Endothelial cell of umbilical vein (primary cell): ENCODE results near the gene TCERG1L. TPM values are rescaled to one million over a fixed set of nuclear protein-coding genes. Genes with fewer than 3 reads are reported as not detected.

ENCODE experiments used
- BruUV-seq: library from RNA; stranded (reverse); fragments of 400-500 nt; replicated peaks from 2 replicates; lab custom pipeline; 2021; lab: Mats Ljungman, UMichigan
- CTCF ChIA-PET: fragments of 300-600, 350-600 bp; sonication (Branson Sonifier 250); formaldehyde crosslinking; loops from one replicate; lab custom pipeline; 2021; ENCODE audit warnings: antibody characterized with exemption, inconsistent platforms; lab: Charles Lee
- POLR2A ChIA-PET: fragments of 300-600, 350-600 bp; sonication (Branson Sonifier 250); formaldehyde crosslinking; loops from one replicate; lab custom pipeline; 2021; ENCODE audit warnings: antibody characterized with exemption, inconsistent platforms; lab: Charles Lee
- DNase-seq: peaks from one replicate; pipeline ENCODE4 v3.0.0-alpha.2; 2011; ENCODE audit warnings: low read depth, low spot score
- FAIRE-seq: peaks from 2 replicates; lab custom pipeline; 2011; peaks lifted over from hg19 to GRCh38; lab: Jason Lieb, UNC
- H2AFZ ChIP-seq: 2 replicates; pipeline ENCODE4 v1.6.0; 2012; ENCODE audit warnings: low read depth, low read length, control low read depth, inconsistent platforms
- H3K27ac ChIP-seq: 2 replicates; pipeline ENCODE4 v1.5.1; 2011; ENCODE audit warnings: low read depth, mild to moderate bottlenecking, control low read depth, low read length, moderate library complexity; ENCODE audit not compliant: insufficient read depth
- H3K27me3 ChIP-seq, 2 experiments: 2 replicates each; pipeline versions ENCODE4 v1.6.0 to v1.6.1; 2011; ENCODE audit warnings: low read length in 2 of 2, mixed read lengths in 1 of 2; ENCODE audit not compliant: control insufficient read depth in 2 of 2, insufficient read depth in 2 of 2
- H3K36me3 ChIP-seq, 2 experiments: 2 replicates in 1 of 2; 3 replicates in 1 of 2; pipeline ENCODE4 v1.5.1; 2011; ENCODE audit warnings: low read length in 2 of 2, mild to moderate bottlenecking in 1 of 2, moderate library complexity in 1 of 2; ENCODE audit not compliant: control insufficient read depth in 2 of 2, insufficient read depth in 2 of 2; ENCODE audit errors: extremely low read depth in 1 of 2
- H3K4me1 ChIP-seq: 3 replicates; pipeline ENCODE4 v1.5.1; 2011; ENCODE audit warnings: mild to moderate bottlenecking, low read length; ENCODE audit not compliant: control insufficient read depth, insufficient read depth; ENCODE audit errors: extremely low read depth
- H3K4me2 ChIP-seq: 2 replicates; pipeline ENCODE4 v1.6.1; 2011; ENCODE audit warnings: low read length, control low read depth, mixed read lengths; ENCODE audit not compliant: insufficient read depth
- H3K4me3 ChIP-seq, 3 experiments: fragments of 200-600 bp in 1 of 3; sonication (generic), shearing (Covaris generic) in 1 of 3; replicated peaks in 1 of 3; 2 replicates each; pipeline ENCODE4 v1.5.1; 2011 to 2016; ENCODE audit warnings: control low read depth in 3 of 3, low read length in 3 of 3, mild to moderate bottlenecking in 2 of 3, inconsistent platforms in 1 of 3, low read depth in 1 of 3, moderate library complexity in 1 of 3; ENCODE audit not compliant: insufficient read depth in 1 of 3
- H3K79me2 ChIP-seq: 2 replicates; pipeline ENCODE4 v1.6.0; 2012; ENCODE audit warnings: low read length, inconsistent platforms; ENCODE audit not compliant: control insufficient read depth, insufficient read depth
- H3K9ac ChIP-seq: replicated peaks from 2 replicates; pipeline ENCODE3; 2011; ENCODE audit warnings: low read length, control low read depth; ENCODE audit not compliant: insufficient read depth; ENCODE audit errors: extremely low read depth
- H3K9me1 ChIP-seq: replicated peaks from 3 replicates; pipeline ENCODE4 v1.6.0; 2011; ENCODE audit warnings: mild to moderate bottlenecking, low read length; ENCODE audit not compliant: control insufficient read depth, insufficient read depth; ENCODE audit errors: extremely low read depth
- H3K9me3 ChIP-seq: replicated peaks from 2 replicates; pipeline ENCODE4 v1.5.1; 2012; ENCODE audit warnings: low read length, inconsistent platforms; ENCODE audit not compliant: control insufficient read depth, insufficient read depth
- H4K20me1 ChIP-seq: replicated peaks from 2 replicates; pipeline ENCODE3; 2011; ENCODE audit warnings: mild to moderate bottlenecking, low read length; ENCODE audit not compliant: control insufficient read depth, insufficient read depth; ENCODE audit errors: extremely low read depth
- CTCF ChIP-seq, 2 donors: IDR thresholded peaks; 1 replicate in 1 of 2; 2 replicates in 1 of 2; pipeline ENCODE4 v1.5.1; 2011; ENCODE audit warnings: low read length in 2 of 2, mild to moderate bottlenecking in 2 of 2, moderate library complexity in 2 of 2, control low read depth in 1 of 2, inconsistent platforms in 1 of 2, low read depth in 1 of 2; ENCODE audit not compliant: insufficient read depth in 1 of 2; ENCODE audit errors: extremely low read depth in 1 of 2
- EZH2 ChIP-seq: IDR thresholded peaks from 2 replicates; pipeline ENCODE4 v1.6.1; 2012; ENCODE audit warnings: borderline replicate concordance, low read depth, mild to moderate bottlenecking, moderate library complexity, low read length, inconsistent platforms; ENCODE audit not compliant: severe bottlenecking
- FOS ChIP-seq: IDR thresholded peaks from 2 replicates; pipeline ENCODE4 v1.6.1; 2011; ENCODE audit warnings: mild to moderate bottlenecking, low read length, moderate library complexity, borderline replicate concordance; ENCODE audit not compliant: insufficient read depth
- GATA2 ChIP-seq: IDR thresholded peaks from 2 replicates; pipeline ENCODE4 v1.7.0; 2011; ENCODE audit warnings: low read depth, mild to moderate bottlenecking, moderate library complexity, mixed read lengths, low read length; ENCODE audit not compliant: insufficient read length, insufficient read depth
- JUN ChIP-seq: IDR thresholded peaks from 2 replicates; pipeline ENCODE4 v1.6.1; 2011; ENCODE audit warnings: borderline replicate concordance, low read depth; ENCODE audit not compliant: insufficient read length, insufficient read depth
- MYC ChIP-seq: IDR thresholded peaks from one replicate; pipeline ENCODE4 v1.6.1; 2011; ENCODE audit warnings: mild to moderate bottlenecking, low read depth, low read length
- POLR2A ChIP-seq: IDR thresholded peaks from 2 replicates; pipeline ENCODE4 v1.6.1; 2012; ENCODE audit warnings: low read depth, mild to moderate bottlenecking, control low read depth, low read length
- POLR2AphosphoS5 ChIP-seq: IDR thresholded peaks from 2 replicates; pipeline ENCODE4 v1.6.1; 2012; ENCODE audit warnings: low read depth, mild to moderate bottlenecking, control low read depth, low read length, moderate library complexity; ENCODE audit not compliant: insufficient read depth
- dilution Hi-C: fragments of 300-500 bp; cut with MboI; formaldehyde crosslinking; loops from one replicate; pipeline ENCODE4 v1.15.0; 2019; ENCODE audit warnings: low sequenced_read_pairs; ENCODE audit not compliant: extremely low pct_ligation_motif_present
- intact Hi-C: fragments of 100-400 bp; cut with micrococcal nuclease; formaldehyde crosslinking; loops from one replicate; pipeline ENCODE4 v1.10.0; 2022
- polyA plus RNA-seq, 4 experiments: library from polyadenylated mRNA; depleted of rRNA in 3 of 4; stranded (reverse) in 3 of 4; unstranded in 1 of 4; fragments of >200 nt; gene quantifications; 2 replicates each; pipeline versions ENCODE4 v1.2.1 to v1.2.3, GENCODE V29; 2011 to 2012; ENCODE audit warnings: missing spikeins in 1 of 4
- total RNA-seq: library from RNA; stranded (reverse); gene quantifications from 2 replicates; pipeline ENCODE4 v1.2.3, GENCODE V29; 2021
- TF ChIP-seq, protein P1 (sequence below): IDR thresholded peaks from 2 replicates; pipeline ENCODE4 v1.6.1; 2011; ENCODE audit not compliant: insufficient read depth, insufficient read length

The TCERG1L gene
- total and polyA plus RNA-seq, 2 donors (not counting 3 experiments of a cell fraction or from before 2014, with no cell fraction given), result not detected

- Histone ChIP-seq H3K9me1 (no peaks in the 10 kb centered on the region), H3K9ac (no peak overlapping the region), H3K4me1 (no peaks in the 10 kb centered on the region), H3K4me2 (no peak overlapping the region), H3K27ac (no peak overlapping the region), H3K36me3 (no peaks in the 10 kb centered on the region), H4K20me1 (no peaks in the 10 kb centered on the region), H3K27me3 (no peaks in the 10 kb centered on the region), H3K4me3 (no peak overlapping the region), H2AFZ (no peak overlapping the region), H3K79me2 (no peaks in the 10 kb centered on the region), H3K9me3 (peaks cover 15% of the 10 kb centered on the region)
- no peak for DNase-seq
- TF ChIP-seq JUN (no peak), EZH2 (no peak), POLR2AphosphoS5 (no peak), MYC (no peak), GATA2 (no peak), POLR2A (no peak), CTCF (IDR thresholded peaks at IDR 0.05; ENCODE audit: extremely low read depth in 1 of 2, insufficient read depth in 1 of 2, low read depth in 1 of 2, low read length in 2 of 2) (no peak), FOS (no peak)
- TF ChIP-seq, protein P1, sequence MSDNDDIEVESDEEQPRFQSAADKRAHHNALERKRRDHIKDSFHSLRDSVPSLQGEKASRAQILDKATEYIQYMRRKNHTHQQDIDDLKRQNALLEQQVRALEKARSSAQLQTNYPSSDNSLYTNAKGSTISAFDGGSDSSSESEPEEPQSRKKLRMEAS, result no peak
- intact Hi-C loops (no loop called here), dilution Hi-C loops (no loop called here)
- ChIA-PET CTCF (no interaction called here), POLR2A (no interaction called here)
- BruUV-seq, result no TSS peak
- FAIRE-seq, result no peak
Observed at GRCh38 chr10:131140606-131141005, 170.9 kb downstream of the TCERG1L start.
